Measurements from ENCODE around the gene PPP2CA. TPM values are rescaled to one million over a fixed set of nuclear protein-coding genes. Genes with fewer than 3 reads are reported as not detected.

The PPP2CA gene
- total and polyA plus RNA-seq, 2 of the 13 experiments (the other 11 are each of a cell fraction or from before 2014, with no cell fraction given): 82.4 to 171 TPM

- TF ChIP-seq, protein P1, sequence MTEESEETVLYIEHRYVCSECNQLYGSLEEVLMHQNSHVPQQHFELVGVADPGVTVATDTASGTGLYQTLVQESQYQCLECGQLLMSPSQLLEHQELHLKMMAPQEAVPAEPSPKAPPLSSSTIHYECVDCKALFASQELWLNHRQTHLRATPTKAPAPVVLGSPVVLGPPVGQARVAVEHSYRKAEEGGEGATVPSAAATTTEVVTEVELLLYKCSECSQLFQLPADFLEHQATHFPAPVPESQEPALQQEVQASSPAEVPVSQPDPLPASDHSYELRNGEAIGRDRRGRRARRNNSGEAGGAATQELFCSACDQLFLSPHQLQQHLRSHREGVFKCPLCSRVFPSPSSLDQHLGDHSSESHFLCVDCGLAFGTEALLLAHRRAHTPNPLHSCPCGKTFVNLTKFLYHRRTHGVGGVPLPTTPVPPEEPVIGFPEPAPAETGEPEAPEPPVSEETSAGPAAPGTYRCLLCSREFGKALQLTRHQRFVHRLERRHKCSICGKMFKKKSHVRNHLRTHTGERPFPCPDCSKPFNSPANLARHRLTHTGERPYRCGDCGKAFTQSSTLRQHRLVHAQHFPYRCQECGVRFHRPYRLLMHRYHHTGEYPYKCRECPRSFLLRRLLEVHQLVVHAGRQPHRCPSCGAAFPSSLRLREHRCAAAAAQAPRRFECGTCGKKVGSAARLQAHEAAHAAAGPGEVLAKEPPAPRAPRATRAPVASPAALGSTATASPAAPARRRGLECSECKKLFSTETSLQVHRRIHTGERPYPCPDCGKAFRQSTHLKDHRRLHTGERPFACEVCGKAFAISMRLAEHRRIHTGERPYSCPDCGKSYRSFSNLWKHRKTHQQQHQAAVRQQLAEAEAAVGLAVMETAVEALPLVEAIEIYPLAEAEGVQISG (CRISPR knock-in tag; IDR thresholded peaks at IDR 0.05): peak; percentile 87; the same call in 1 of the 2 replicates
- TF ChIP-seq ZNF20 (CRISPR knock-in tag; IDR thresholded peaks at IDR 0.05): 0 out of 2 replicates have a peak, but pooled peaks have one; percentile 56
- TF ChIP-seq KLF12 (CRISPR knock-in tag; IDR thresholded peaks at IDR 0.05; ENCODE audit: borderline replicate concordance): peak; percentile 69; the same call in 1 of the 2 replicates
- TF ChIP-seq HOXA3 (CRISPR knock-in tag; IDR thresholded peaks at IDR 0.05): peak; percentile 87
- TF ChIP-seq ATM (IDR thresholded peaks at IDR 0.05; ENCODE audit: borderline replicate concordance): no peak
- peak; percentile 70 for TF ChIP-seq MED8 (CRISPR knock-in tag; IDR thresholded peaks at IDR 0.05; ENCODE audit: insufficient replicate concordance)
- TF ChIP-seq GTF3A (CRISPR knock-in tag; conservative IDR thresholded peaks at IDR 0.05): peak; percentile 68; the same call in 1 of the 2 replicates
- TF ChIP-seq ZBTB3 (CRISPR knock-in tag; IDR thresholded peaks at IDR 0.05; ENCODE audit: borderline replicate concordance, low read depth): no peak
- no peak for TF ChIP-seq BATF2 (CRISPR knock-in tag; IDR thresholded peaks at IDR 0.05)
- TF ChIP-seq ZNF749 (CRISPR knock-in tag; IDR thresholded peaks at IDR 0.05; ENCODE audit: borderline replicate concordance): peak; percentile 95
- peak; percentile 91 for TF ChIP-seq ZNF33A (CRISPR knock-in tag; IDR thresholded peaks at IDR 0.05; ENCODE audit: borderline replicate concordance)
- no peak for TF ChIP-seq KDM6A (CRISPR knock-in tag; IDR thresholded peaks at IDR 0.05; ENCODE audit: low read depth)
- no peak for TF ChIP-seq ZBTB46 (CRISPR knock-in tag; IDR thresholded peaks at IDR 0.05; ENCODE audit: borderline replicate concordance)
- TF ChIP-seq ZNF329 (CRISPR knock-in tag; IDR thresholded peaks at IDR 0.05; ENCODE audit: low read depth): no peak
- TF ChIP-seq ZFP41 (CRISPR knock-in tag; IDR thresholded peaks at IDR 0.05; ENCODE audit: borderline replicate concordance): no peak; the same call in 1 of the 2 replicates
- no peak for TF ChIP-seq ZNF432 (CRISPR knock-in tag; IDR thresholded peaks at IDR 0.05; ENCODE audit: borderline replicate concordance)
- TF ChIP-seq PHF20 (CRISPR knock-in tag; IDR thresholded peaks at IDR 0.05): peak; percentile 58
- TF ChIP-seq MYC (CRISPR knock-in tag; IDR thresholded peaks at IDR 0.05; ENCODE audit: borderline replicate concordance): peak; percentile 81
- peak; percentile 90; the same call in 1 of the 2 replicates for TF ChIP-seq ZNF547 (CRISPR knock-in tag; IDR thresholded peaks at IDR 0.05)
- no peak for TF ChIP-seq CENPX (CRISPR knock-in tag; IDR thresholded peaks at IDR 0.05)
- TF ChIP-seq, protein P2, sequence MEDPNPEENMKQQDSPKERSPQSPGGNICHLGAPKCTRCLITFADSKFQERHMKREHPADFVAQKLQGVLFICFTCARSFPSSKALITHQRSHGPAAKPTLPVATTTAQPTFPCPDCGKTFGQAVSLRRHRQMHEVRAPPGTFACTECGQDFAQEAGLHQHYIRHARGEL (CRISPR knock-in tag; IDR thresholded peaks at IDR 0.05): peak; percentile 83; the same call in 1 of the 2 replicates
- TF ChIP-seq MTF1 (CRISPR knock-in tag; IDR thresholded peaks at IDR 0.05): no peak
These were observed 49.1 kb downstream of the PPP2CA start, which contains the start of gene SKP1 (continued) for GRCh38 chr5:134176511-134177368.

All from HepG2 (cell line).